ENCODE results near the gene RAPSN. TPM values are rescaled to one million over a fixed set of nuclear protein-coding genes. Genes with fewer than 3 reads are reported as not detected.

The RAPSN gene
- total and polyA plus RNA-seq, 2 donors (not counting 3 experiments of a cell fraction or from before 2014, with no cell fraction given): 0.18 to 1.6 TPM

DNA sequence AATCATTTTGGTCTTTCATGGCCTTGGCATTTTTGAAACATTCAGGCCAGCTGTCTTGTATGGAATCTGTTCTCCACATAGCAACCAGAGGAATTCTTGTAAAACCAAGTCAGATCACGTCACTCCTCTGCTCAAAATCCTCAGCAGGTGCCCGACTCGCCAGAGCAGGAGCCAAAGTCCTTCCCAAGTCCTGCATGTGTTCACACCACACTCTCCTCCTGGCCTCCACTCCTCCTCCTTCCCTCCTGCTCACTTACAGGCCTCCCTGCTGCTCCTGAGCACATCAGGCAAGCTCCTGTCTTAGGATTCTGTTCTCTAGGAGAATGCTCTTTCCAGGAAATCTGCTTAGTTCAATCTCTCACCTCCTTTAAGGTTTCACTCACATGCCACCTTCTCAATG, 15.8 kb downstream of the RAPSN start:
- H3K4me1 ChIP-seq (ENCODE audit: control insufficient read depth, extremely low read depth, insufficient read depth, low read length): no peaks in the 10 kb centered on the region
- H3K9me3 ChIP-seq (replicated peaks; ENCODE audit: control insufficient read depth, insufficient read depth, low read length): no peaks in the 10 kb centered on the region
- dilution Hi-C loops (cut with MboI; ENCODE audit: extremely low pct_ligation_motif_present, low sequenced_read_pairs): no loop called here
- no peaks in the 10 kb centered on the region for H3K27me3 ChIP-seq (ENCODE audit: control insufficient read depth in 2 of 2, insufficient read depth in 2 of 2, low read length in 2 of 2)
- TF ChIP-seq EZH2 (IDR thresholded peaks at IDR 0.05; ENCODE audit: borderline replicate concordance, low read depth, low read length, severe bottlenecking) (no peak), POLR2A (IDR thresholded peaks at IDR 0.05; ENCODE audit: low read depth, low read length) (no peak), POLR2AphosphoS5 (IDR thresholded peaks at IDR 0.05; ENCODE audit: insufficient read depth, low read depth, low read length) (no peak), MYC (IDR thresholded peaks at IDR 0.05; ENCODE audit: low read depth, low read length) (no peak), FOS (IDR thresholded peaks at IDR 0.05; ENCODE audit: borderline replicate concordance, insufficient read depth, low read length) (no peak), GATA2 (IDR thresholded peaks at IDR 0.05; ENCODE audit: insufficient read depth, insufficient read length, low read depth, low read length) (no peak), JUN (IDR thresholded peaks at IDR 0.05; ENCODE audit: borderline replicate concordance, insufficient read depth, insufficient read length, low read depth) (no peak)
- TF ChIP-seq, protein P1, sequence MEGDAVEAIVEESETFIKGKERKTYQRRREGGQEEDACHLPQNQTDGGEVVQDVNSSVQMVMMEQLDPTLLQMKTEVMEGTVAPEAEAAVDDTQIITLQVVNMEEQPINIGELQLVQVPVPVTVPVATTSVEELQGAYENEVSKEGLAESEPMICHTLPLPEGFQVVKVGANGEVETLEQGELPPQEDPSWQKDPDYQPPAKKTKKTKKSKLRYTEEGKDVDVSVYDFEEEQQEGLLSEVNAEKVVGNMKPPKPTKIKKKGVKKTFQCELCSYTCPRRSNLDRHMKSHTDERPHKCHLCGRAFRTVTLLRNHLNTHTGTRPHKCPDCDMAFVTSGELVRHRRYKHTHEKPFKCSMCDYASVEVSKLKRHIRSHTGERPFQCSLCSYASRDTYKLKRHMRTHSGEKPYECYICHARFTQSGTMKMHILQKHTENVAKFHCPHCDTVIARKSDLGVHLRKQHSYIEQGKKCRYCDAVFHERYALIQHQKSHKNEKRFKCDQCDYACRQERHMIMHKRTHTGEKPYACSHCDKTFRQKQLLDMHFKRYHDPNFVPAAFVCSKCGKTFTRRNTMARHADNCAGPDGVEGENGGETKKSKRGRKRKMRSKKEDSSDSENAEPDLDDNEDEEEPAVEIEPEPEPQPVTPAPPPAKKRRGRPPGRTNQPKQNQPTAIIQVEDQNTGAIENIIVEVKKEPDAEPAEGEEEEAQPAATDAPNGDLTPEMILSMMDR (IDR thresholded peaks at IDR 0.05; ENCODE audit: extremely low read depth in 1 of 2, insufficient read depth in 1 of 2, low read depth in 1 of 2, low read length in 2 of 2): no peak
- TF ChIP-seq, protein P2, sequence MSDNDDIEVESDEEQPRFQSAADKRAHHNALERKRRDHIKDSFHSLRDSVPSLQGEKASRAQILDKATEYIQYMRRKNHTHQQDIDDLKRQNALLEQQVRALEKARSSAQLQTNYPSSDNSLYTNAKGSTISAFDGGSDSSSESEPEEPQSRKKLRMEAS (IDR thresholded peaks at IDR 0.05; ENCODE audit: insufficient read depth, insufficient read length): no peak
- CTCF ChIA-PET: interaction anchor here (0.6 kb wide), 1 partner anchor 20 kb away, joined by 3 read pairs; no protein-coding TSS in a partner anchor
- FAIRE-seq (no peak), DNase-seq (ENCODE audit: low read depth, low spot score) (no peak)
- no peak overlapping the region for H3K4me2 ChIP-seq (ENCODE audit: insufficient read depth, low read length)
- no peak overlapping the region for H3K27ac ChIP-seq (ENCODE audit: insufficient read depth, low read depth, low read length)
- no peak overlapping the region for H3K4me3 ChIP-seq (replicated peaks in 1 of 3; ENCODE audit: insufficient read depth in 1 of 3, low read depth in 1 of 3, low read length in 3 of 3)
- H2AFZ ChIP-seq (ENCODE audit: low read depth, low read length): no peak overlapping the region
- BruUV-seq (replicated peaks): no TSS peak
- intact Hi-C loops (cut with micrococcal nuclease): no loop called here
- no peaks in the 10 kb centered on the region for H3K79me2 ChIP-seq (ENCODE audit: control insufficient read depth, insufficient read depth, low read length)
- H3K9ac ChIP-seq (replicated peaks; ENCODE audit: extremely low read depth, insufficient read depth, low read length): no peak overlapping the region
- no peaks in the 10 kb centered on the region for H3K36me3 ChIP-seq (ENCODE audit: control insufficient read depth in 2 of 2, extremely low read depth in 1 of 2, insufficient read depth in 2 of 2, low read length in 2 of 2)
- H4K20me1 ChIP-seq (replicated peaks; ENCODE audit: control insufficient read depth, extremely low read depth, insufficient read depth, low read length): no peaks in the 10 kb centered on the region
- no peaks in the 10 kb centered on the region for H3K9me1 ChIP-seq (replicated peaks; ENCODE audit: control insufficient read depth, extremely low read depth, insufficient read depth, low read length)
- POLR2A ChIA-PET: no interaction called here

Data from endothelial cell of umbilical vein (primary cell).